GM19468 (cell line): ENCODE data around the gene USP35.

ENCODE experiments used
- ATAC-seq: cut with Tn5 transposase; IDR thresholded peaks from one replicate; pipeline ENCODE4 v1.9.1; 2021; ENCODE audit warnings: mild to moderate bottlenecking, moderate library complexity, moderate number of reproducible peaks; ENCODE audit not compliant: unreplicated experiment; ENCODE audit errors: extremely low read depth

The USP35 gene

DNA sequence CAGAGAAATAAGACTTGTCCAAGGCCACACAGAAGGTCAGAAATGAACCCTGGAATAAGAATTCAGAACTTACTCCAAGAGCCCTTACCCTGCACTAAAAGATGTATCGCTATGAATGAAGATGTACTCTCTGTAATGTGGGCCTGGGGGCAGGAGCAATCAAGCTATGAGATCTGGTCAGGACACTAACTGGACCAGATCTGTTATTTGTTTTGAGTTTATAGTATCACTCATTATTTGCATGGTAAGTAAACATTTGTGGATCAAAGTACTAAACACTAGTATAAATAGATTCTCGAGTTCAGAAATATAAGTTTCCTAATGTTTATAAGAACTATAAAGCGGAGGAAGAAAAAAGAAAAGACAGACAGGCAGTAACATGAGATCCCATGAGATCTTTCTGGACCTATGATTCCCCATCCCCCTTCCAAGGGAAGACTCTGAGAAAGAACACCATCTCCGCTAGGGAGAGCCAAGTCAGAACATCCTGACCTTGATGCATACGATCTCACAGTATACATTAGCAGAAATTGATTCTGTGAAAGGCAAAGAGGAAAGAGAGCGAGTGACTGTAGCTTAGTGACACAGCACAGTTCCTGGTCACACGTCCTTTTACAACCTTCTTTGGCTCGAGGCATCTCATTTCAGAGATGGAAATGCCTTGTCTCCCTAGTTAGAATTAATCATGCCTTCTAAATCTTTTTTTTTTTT, 71.2 kb downstream of the USP35 start:
- no peak for ATAC-seq

- no peak for ATAC-seq
Measured at GRCh38 chr11:78261367-78261766, 72.6 kb downstream of the USP35 start.

GRCh38 chr11:78261828-78262227, 73.1 kb downstream of the USP35 start:
- ATAC-seq, result no peak

DNA sequence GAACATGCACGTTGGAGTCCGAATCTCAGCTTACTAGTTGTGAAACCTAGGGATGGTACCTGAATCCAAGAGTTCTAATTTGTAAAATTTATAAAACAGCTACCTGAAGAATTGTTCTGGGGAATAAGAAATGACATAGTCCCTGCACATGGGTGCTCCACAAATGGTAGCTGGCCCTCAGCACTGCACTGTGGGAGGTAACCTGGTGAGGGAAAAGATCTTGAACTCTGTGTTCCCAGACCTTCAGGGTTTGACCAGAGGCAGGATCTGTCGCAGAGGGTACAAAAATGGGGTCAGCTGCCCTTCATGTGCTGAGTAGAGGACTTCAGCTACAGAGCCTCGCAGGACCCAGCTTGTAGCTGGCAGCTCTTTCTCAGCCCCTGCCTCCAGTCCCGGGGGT, 73.5 kb downstream of the USP35 start:
- no peak for ATAC-seq

GRCh38 chr11:78262691-78263090, 74.0 kb downstream of the USP35 start:
- no peak for ATAC-seq
